GM21619 (cell line): ENCODE results near the gene OXT.
A peak's percentile ranks its signal among the peaks of the same experiment; 100 is the strongest.
"Not testable (repeated sequence)": the region's sequence is repeated elsewhere in the genome, so short reads cannot be mapped to it uniquely, and the experiment has no call there.

ENCODE experiments used
- ATAC-seq: cut with Tn5 transposase; IDR thresholded peaks from one replicate; pipeline ENCODE4 v1.9.1; 2021; ENCODE audit not compliant: unreplicated experiment

Gene OXT

DNA sequence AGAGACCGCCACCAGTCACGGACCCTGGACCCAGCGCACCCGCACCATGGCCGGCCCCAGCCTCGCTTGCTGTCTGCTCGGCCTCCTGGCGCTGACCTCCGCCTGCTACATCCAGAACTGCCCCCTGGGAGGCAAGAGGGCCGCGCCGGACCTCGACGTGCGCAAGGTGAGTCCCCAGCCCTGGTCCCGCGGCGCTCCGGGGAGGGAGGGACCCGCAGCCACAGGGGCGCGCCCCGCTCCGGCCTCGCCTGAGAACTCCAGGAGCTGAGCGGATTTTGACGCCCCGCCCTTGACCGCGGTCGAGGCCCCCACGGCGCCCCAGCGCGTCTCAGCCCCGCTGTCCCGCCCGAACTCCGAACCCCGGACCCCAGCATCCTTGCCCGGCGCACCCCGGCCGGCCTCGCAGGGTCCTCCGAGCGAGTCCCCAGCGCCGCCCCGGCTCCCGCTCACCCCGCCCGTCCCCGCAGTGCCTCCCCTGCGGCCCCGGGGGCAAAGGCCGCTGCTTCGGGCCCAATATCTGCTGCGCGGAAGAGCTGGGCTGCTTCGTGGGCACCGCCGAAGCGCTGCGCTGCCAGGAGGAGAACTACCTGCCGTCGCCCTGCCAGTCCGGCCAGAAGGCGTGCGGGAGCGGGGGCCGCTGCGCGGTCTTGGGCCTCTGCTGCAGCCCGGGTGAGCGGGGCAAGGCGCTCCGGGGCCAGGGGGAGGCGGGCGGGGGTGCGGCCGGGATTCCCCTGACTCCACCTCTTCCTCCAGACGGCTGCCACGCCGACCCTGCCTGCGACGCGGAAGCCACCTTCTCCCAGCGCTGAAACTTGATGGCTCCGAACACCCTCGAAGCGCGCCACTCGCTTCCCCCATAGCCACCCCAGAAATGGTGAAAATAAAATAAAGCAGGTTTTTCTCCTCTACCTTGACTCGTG lies at the start of gene OXT:
Gene OXT, plus strand, starts transcription at position 11 of the 920 bp plus-strand sequence. Its CDS starts 36 bp downstream, at position 47.
- ATAC-seq: no peak

DNA sequence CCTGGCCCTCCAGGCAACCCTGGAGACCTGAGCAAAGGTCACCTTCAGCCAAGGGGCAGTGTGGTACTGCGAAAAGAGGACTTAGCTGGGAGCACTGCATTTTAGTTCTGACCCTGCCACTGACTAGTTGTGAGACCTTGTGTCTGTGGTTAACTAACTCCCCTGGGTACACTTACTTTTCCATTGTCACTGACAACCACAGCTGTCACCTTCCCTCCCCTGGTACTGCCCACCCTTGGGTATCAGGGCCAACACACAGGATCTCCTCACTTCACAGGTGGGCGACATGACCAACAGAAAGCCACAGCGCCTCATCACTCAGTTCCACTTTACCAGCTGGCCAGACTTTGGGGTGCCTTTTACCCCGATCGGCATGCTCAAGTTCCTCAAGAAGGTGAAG lies 49.6 kb upstream of the OXT start:
- no peak for ATAC-seq

DNA sequence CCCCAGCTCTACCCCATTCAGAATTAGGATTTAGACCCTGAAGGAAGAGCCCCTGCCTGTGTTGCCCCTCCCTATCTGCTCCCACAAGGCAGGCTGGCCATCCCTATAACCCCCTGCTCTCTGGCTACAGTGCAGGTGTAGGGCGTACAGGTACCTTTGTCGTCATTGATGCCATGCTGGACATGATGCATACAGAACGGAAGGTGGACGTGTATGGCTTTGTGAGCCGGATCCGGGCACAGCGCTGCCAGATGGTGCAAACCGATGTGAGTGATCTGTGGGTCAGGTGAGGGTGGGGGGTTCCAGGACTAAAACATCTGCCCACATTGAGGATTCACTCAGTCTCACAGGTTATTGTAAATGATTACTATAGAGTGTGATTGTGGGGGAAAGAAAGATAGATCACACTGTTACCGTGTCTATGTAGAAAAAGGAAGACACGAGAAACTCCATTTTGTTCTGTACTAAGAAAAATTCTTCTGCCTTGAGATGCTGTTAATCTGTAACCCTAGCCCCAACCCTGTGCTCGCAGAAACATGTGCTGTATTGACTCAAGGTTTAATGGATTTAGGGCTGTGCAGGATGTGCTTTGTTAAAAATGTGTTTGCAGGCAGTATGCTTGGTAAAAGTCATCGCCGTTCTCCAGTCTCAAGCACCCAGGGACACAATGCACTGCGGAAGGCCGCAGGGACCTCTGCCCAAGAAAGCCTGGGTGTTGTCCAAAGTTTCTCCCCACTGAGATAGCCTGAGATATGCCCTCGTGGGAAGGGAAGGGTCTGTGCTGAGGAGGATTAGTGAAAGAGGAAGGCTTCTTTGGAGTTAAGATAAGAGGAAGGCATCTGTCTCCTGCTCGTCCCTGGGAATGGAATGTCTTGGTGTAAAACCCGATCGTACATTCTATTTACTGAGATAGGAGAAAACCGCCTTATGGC lies 48.6 kb upstream of the OXT start:
- ATAC-seq: not testable (repeated sequence)

DNA sequence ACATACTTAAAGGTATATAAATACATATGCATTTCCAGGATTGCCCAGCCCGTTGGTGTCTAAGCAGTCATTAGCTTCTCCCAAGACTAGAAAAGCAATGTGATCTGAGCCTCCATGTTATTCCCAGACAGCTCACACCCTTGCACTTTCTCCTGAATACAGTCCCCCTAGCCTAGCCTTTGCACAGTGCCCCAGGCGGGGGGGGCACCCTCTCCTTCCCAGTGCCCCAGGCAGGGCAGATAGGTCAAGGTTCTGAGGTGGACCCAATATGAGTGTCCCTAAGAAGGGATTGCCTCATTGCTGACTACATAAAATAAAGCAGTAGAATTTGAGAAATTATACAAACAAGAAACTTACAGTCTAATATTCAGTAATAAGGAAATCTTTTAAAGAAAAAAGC lies 43.4 kb upstream of the OXT start:
- no peak for ATAC-seq

DNA sequence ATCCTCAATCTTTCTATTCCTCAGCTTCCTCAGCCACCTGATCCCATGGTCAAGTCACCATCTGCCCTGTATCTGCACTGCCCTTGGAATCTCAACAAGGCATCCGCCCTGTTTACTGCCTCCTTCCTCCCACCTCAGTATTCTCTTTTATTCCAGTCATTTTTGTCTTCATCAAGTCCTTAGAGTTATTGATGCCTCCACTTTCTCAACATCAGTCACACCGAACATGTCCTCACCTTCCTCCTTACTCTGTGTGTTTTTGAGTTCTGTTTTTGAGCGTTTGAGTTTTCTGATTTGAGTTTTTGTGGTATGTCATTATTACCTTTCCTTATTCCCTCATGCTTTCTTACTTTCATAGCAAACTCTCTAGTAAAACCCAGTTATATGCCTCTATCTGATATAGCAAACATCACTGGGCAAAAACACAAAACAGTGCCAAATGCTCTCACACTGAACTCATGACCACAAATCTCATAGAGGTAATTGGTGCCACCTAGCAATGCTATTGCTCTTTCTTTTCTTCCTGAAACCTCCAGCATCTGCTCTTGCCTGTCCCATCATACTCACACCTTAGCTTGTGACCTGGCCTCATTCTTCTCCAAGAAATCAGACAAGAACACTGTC lies 39.8 kb upstream of the OXT start:
- no peak for ATAC-seq

DNA sequence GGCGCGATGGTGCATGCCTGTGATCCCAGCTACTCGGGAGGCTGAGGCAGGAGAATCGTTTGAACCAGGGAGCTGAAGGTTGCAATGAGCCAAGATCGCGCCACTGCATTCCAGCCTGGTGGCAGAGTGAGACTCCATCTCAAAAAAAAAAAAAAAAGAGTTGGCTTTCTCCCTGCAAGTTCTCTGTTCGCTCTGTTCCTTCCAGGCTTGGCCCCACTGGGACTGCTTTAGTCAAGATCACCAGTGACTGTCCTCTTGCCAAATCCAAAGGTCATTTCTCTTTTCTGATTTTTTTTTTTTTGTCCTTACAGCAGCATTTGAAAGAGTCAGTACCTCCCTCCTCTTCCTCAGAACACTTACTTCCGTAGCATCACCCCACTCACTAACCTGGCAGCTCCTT lies 38.8 kb upstream of the OXT start:
- ATAC-seq: no peak

DNA sequence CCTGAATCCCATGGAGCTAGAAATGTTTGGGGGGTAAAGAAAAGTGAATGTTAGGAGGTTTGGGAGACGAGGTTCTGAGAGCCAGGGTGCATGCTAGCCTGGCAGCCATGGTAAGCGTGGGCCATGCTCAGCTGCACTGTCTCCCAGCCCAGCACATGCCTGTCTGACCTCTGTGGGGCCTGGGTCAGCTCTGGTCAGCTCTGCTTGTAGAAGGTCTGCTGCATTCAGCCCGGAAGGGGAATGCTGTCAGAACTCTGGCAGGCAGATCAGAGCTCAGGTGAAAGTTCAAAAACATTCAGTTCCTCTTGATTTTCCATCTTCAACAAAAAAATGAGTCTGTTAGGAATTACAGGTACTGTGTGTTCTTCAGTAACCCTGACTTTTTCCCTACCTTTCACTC lies 33.8 kb upstream of the OXT start:
- no peak for ATAC-seq

DNA sequence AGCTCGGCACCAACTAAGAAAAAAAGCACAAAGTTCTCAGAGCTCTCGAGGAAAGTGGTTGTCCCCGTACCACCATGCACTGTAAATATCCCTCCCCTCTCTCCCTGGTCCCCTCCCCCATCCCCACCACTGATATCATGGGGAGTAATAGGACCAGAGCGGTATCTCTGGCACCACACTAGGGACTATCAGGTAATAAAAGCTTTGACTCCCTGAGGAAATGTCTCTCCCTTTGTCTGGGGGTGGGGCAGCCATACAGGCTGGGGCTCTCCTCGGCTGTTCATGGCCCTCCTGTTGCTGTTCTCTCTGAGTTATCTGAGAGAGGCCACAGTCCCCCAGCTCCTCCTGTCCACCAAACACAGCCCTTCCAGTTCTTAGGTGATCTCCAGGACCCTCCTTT lies 33.0 kb upstream of the OXT start:
- no peak for ATAC-seq

DNA sequence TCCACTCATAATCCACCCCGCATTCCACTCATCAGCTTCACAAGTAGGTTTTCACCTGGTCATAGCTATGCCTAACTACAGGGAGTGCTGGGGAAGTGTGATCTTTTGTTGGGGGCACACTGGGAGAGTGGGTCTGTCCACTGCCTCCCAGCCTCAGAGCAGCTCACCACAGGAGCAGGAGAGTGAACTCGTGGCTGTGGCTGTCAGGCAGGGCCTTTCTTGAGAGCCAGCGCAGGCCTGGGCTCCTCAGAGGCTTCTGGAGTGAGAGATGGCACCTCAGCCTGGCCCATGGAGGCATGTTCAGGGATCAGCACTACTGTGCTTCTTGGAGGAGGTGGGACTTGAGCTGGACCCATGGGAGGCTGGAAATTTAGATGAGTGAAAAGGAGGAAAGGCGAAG lies 32.0 kb upstream of the OXT start:
- ATAC-seq: no peak

DNA sequence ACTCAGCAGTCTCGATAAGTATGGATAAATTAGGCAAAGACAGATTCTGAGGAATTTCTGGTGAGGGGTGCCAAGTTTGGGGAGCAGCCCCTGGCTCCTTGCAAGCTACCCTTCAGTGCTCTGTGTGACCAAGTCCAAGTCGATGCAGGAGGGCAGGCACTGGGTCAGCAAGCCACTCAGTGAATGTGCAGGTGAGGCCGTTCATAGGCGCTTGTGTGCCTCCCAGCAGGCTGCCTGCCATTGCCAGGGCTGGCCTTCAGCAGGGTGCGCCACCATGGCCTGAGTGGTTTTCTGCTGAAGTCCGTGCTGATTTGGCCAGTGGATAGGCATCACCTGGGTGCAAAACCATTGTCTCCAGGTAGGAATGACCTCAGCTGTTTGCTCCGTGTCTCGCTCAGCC lies 31.3 kb upstream of the OXT start:
- ATAC-seq: no peak

DNA sequence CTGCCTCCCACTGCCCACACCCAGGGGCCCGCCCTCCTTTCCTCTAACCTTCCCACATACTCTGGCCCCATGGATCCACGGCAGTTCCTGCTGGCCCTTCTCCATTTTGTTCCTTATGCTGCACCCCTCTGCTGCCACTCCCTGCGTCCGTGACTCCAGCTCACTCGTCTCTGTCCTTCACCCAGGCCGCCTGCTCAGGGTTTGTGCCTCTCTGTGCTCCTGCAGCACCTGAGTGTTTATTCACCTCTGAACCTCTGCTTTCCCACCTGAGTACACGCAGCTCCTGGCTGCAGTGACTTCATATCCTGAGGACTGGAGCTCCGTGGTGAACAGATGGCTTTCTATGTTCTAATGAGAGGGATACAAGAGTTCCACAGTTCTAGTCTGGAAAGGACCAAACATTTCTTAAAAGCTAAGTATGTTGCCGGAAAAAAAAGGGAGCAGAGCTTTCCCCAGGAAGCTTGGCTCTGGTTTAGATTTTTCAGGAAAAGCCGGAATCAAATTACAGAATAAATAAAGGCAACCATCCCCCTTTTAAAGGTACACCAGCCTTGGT lies 29.5 kb upstream of the OXT start:
- ATAC-seq: no peak

DNA sequence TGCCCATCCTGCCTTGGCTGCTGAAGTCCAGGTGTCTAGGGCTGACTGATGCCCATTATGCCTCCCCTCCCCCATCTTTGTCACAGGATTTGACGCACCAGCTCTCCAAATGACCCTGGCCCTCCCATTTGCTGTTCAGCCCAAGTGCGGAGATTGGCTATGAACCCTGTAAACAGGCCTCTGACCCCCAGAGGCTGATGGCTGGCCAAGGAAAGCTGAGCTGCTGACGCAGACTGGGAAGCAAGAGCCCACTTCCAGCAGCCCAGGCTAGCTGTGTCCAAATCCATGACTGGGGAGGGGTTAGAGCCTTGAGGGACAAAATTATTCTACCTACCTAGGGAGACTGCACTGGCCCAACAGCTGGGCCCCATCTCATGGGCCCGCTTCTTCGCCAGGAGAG lies 28.8 kb upstream of the OXT start:
- ATAC-seq: no peak

DNA sequence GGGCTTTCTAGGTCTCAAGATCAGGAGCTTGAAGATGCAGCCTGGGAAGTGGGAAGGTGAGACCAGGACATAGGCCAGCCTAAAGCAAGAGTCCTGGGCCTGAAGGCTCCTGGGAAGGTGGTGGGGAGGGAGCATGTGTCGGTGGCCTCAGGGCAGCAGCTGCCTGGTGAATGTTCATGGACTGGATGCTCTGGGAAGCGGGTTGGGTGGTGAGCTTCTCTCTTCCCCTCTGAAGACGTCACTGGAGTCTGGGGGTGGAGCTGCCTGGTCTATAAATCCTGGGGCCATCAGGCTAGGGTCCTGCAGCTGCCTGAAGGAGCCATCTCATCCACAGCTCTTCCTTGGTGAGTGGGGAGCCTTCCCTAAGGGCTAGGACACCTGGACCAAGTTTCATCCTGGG lies 28.1 kb upstream of the OXT start, which contains the start of gene GNRH2:
Gene GNRH2, plus strand, starts transcription at position 301 of the 400 bp plus-strand sequence. CDS start 793 bp downstream, outside the sequence.
- no peak for ATAC-seq

DNA sequence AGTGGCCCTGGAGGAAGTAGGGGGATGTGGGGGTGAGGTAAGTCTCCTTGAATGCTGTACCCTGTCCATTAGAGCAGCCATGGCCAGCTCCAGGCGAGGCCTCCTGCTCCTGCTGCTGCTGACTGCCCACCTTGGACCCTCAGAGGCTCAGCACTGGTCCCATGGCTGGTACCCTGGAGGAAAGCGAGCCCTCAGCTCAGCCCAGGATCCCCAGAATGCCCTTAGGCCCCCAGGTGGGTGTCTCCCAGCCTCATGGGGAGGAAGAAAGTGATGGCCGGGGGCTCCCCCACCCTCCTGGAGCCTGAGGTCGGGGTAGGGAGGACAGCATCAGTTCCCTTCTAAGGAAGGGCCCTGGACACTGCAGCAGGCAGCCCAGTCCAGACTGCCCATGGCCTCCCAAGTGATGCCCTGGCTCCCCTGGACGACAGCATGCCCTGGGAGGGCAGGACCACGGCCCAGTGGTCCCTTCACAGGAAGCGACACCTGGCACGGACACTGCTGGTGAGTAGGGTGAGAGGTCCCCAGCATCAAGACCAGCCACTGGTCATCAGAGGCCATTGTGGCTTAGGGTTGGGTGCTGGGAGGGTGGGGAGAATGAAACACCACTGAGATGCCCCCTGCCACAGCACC lies 27.0 kb upstream of the OXT start:
- ATAC-seq: no peak

DNA sequence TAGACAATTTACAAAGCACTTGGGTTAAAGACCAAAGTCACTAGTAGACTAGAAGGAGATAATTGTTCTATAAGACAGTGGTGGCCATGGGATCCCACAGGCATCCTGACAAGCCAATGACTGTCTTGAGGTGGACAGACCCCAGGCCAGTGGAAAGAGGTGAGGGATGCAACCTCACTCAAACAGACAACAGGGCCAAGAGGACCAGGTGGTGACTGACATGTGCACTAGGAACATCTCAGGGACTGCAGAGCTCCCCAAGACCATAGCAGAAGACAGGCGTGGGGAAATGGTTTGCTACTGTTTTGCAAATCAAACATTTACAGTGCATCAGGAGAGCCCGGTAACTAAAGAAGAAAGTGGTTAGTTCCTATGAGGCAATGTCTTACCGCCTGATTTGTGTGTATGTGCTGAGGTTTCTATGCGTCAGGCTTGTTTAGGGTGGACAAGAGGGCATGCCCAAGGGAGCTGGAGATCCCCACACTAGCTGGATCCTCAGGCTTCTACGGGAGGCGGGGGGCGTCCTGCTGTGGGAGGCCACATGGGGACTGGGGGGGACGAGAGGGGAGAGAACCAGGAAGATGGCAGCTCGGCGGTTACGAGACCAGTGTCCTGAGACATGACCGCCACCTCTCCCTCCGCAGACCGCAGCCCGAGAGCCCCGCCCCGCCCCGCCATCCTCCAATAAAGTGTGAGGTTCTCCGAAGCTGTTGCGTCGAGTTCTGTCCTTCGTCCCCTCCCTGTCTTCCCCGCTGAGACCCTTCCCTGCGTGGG lies 26.2 kb upstream of the OXT start:
- ATAC-seq: peak; percentile 42

DNA sequence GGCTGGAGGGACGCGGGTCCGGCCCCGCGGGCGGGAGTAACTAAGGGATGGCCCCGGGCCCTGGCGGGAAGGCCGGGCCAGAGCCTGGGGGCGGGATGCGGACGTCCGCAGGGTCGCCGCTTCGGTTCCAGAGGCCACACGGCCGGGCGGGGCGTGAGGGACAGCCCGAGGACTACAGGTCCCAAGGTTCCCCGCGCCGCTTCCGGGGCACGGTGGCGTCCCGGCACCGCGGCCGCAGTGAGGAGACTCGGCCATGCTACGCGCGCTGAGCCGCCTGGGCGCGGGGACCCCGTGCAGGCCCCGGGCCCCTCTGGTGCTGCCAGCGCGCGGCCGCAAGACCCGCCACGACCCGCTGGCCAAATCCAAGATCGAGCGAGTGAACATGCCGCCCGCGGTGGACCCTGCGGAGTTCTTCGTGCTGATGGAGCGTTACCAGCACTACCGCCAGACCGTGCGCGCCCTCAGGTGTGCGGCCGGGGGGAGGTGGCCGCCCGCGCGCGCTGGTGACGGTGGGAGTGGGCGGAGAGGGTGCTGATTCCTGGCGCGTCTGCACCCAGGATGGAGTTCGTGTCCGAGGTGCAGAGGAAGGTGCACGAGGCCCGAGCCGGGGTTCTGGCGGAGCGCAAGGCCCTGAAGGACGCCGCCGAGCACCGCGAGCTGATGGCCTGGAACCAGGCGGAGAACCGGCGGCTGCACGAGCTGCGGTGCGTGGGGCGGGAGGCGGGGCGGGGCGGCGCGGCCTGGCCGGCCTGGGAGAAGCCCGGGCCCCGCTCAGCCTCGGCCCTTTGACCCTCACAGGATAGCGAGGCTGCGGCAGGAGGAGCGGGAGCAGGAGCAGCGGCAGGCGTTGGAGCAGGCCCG lies 25.4 kb upstream of the OXT start, which contains the start of gene MRPS26:
Gene MRPS26, plus strand, starts transcription at position 237 of the 861 bp plus-strand sequence. Its CDS starts 17 bp downstream, at position 254.
- ATAC-seq: peak; percentile 82

DNA sequence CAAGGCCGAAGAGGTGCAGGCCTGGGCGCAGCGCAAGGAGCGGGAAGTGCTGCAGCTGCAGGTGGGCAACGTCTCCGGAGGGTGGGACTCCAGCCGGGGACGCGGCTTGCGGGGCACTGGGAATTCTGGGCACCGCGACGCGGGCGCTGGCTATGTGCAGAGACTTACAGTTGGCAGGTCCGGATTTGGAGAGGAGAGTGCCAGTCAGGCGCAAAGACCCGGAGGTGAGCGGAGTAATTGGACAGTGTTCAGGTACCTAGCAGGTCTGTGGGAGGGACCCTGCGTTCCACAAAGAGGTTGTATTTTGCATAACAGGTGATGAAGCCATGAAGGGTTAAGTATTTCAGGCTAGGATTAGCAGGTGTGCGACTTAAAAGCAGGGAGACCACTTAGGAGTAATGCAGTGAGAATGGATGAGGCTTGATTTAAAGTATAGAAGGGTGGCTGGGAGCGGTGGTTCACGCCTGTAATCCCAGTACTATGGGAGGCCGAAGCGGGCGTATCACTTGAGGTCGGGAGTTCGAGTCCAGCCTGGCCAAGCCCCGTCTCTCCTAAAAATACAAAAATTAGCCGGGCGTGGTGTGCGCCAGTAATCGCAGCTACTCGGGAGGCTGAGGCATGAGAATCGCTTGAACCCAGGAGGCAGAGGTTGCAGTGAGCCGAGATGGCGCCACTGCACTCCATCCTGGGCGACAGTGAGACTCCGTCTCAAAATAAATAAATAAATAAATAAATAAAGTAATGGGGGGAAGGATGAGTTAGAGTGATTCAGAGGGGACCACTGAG lies 24.6 kb upstream of the OXT start:
- ATAC-seq: no peak
